ENCODE data around the gene TMEM198.

The TMEM198 gene

DNA sequence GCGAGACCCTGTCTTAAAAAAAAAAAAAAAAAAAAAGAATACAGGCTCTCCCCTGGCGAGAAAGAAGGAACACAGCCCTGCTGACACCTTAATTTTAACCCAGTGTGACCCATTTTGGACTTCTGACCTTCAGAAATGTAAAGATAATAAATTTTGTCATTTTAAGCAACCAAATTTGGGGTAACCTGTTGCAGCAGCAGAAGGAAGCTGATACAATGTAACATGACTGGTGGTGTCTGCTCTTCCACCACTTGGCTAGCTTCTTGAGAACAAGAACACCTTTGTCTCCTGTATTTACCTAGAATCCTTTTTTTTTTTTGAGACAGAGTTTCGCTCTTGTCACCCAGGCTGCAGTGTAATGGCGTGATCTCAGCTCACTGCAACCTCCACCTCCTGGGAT lies 47.3 kb downstream of the TMEM198 start (continued):
- TF ChIP-seq BACH2 (CRISPR knock-in tag; IDR thresholded peaks at IDR 0.05; ENCODE audit: borderline replicate concordance) (no peak), ISL1 (CRISPR knock-in tag; IDR thresholded peaks at IDR 0.05) (no peak), RARB (CRISPR knock-in tag; IDR thresholded peaks at IDR 0.05) (no peak), TOX (CRISPR knock-in tag; IDR thresholded peaks at IDR 0.05; ENCODE audit: borderline replicate concordance) (no peak), ZNF70 (CRISPR knock-in tag; IDR thresholded peaks at IDR 0.05) (no peak), SNAI2 (CRISPR knock-in tag; IDR thresholded peaks at IDR 0.05) (no peak), GLIS3 (CRISPR knock-in tag; IDR thresholded peaks at IDR 0.05) (no peak), ZC3H10 (CRISPR knock-in tag; IDR thresholded peaks at IDR 0.05) (no peak)
- TF ChIP-seq, protein P1, sequence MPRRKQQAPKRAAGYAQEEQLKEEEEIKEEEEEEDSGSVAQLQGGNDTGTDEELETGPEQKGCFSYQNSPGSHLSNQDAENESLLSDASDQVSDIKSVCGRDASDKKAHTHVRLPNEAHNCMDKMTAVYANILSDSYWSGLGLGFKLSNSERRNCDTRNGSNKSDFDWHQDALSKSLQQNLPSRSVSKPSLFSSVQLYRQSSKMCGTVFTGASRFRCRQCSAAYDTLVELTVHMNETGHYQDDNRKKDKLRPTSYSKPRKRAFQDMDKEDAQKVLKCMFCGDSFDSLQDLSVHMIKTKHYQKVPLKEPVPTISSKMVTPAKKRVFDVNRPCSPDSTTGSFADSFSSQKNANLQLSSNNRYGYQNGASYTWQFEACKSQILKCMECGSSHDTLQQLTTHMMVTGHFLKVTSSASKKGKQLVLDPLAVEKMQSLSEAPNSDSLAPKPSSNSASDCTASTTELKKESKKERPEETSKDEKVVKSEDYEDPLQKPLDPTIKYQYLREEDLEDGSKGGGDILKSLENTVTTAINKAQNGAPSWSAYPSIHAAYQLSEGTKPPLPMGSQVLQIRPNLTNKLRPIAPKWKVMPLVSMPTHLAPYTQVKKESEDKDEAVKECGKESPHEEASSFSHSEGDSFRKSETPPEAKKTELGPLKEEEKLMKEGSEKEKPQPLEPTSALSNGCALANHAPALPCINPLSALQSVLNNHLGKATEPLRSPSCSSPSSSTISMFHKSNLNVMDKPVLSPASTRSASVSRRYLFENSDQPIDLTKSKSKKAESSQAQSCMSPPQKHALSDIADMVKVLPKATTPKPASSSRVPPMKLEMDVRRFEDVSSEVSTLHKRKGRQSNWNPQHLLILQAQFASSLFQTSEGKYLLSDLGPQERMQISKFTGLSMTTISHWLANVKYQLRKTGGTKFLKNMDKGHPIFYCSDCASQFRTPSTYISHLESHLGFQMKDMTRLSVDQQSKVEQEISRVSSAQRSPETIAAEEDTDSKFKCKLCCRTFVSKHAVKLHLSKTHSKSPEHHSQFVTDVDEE (CRISPR knock-in tag; IDR thresholded peaks at IDR 0.05): no peak

DNA sequence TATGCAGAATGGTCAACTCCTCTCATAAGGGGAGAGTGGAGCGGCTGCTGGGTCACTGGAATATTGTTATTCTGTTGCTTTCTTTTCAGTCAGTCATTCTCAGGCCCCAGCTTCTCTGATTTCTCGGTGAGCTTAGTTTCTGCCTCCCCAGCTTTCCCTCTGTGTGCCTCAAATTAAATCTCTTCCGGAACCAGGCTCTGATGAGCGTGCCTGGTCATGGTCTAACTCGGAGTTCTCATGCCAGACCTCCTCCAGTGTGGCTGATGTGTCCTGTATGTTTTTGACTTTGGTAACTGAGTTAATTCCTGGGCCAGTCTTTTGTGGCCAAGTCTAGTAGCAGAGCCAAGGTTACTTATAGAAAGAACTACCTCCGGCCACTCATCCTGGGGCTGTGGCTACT lies 48.9 kb downstream of the TMEM198 start:
- TF ChIP-seq, protein P1 (CRISPR knock-in tag; IDR thresholded peaks at IDR 0.05): no peak
- no peak for TF ChIP-seq ARNTL (CRISPR knock-in tag; IDR thresholded peaks at IDR 0.05; ENCODE audit: borderline replicate concordance, low read depth)
- no peak for TF ChIP-seq OSR1 (CRISPR knock-in tag; IDR thresholded peaks at IDR 0.05)
- TF ChIP-seq ZFP3 (CRISPR knock-in tag; IDR thresholded peaks at IDR 0.05): no peak
- TF ChIP-seq RARB (CRISPR knock-in tag; IDR thresholded peaks at IDR 0.05): no peak
- TF ChIP-seq BACH2 (CRISPR knock-in tag; IDR thresholded peaks at IDR 0.05; ENCODE audit: borderline replicate concordance): no peak
- TF ChIP-seq CSDC2 (CRISPR knock-in tag; IDR thresholded peaks at IDR 0.05): no peak
- no peak for TF ChIP-seq SNAI2 (CRISPR knock-in tag; IDR thresholded peaks at IDR 0.05)
- TF ChIP-seq TOX (CRISPR knock-in tag; IDR thresholded peaks at IDR 0.05; ENCODE audit: borderline replicate concordance): no peak
- TF ChIP-seq ZNF565 (CRISPR knock-in tag; conservative IDR thresholded peaks at IDR 0.05; ENCODE audit: low read depth): no peak
- TF ChIP-seq PPARA (CRISPR knock-in tag; IDR thresholded peaks at IDR 0.05; ENCODE audit: borderline replicate concordance): no peak
- TF ChIP-seq, protein P2, sequence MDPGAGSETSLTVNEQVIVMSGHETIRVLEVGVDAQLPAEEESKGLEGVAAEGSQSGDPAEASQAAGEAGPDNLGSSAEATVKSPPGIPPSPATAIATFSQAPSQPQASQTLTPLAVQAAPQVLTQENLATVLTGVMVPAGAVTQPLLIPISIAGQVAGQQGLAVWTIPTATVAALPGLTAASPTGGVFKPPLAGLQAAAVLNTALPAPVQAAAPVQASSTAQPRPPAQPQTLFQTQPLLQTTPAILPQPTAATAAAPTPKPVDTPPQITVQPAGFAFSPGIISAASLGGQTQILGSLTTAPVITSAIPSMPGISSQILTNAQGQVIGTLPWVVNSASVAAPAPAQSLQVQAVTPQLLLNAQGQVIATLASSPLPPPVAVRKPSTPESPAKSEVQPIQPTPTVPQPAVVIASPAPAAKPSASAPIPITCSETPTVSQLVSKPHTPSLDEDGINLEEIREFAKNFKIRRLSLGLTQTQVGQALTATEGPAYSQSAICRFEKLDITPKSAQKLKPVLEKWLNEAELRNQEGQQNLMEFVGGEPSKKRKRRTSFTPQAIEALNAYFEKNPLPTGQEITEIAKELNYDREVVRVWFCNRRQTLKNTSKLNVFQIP (CRISPR knock-in tag; IDR thresholded peaks at IDR 0.05; ENCODE audit: borderline replicate concordance, low read depth): no peak
- no peak for TF ChIP-seq ZNF8 (CRISPR knock-in tag; IDR thresholded peaks at IDR 0.05)
- no peak for TF ChIP-seq ZFP30 (CRISPR knock-in tag; IDR thresholded peaks at IDR 0.05)
- no peak for ATAC-seq

DNA sequence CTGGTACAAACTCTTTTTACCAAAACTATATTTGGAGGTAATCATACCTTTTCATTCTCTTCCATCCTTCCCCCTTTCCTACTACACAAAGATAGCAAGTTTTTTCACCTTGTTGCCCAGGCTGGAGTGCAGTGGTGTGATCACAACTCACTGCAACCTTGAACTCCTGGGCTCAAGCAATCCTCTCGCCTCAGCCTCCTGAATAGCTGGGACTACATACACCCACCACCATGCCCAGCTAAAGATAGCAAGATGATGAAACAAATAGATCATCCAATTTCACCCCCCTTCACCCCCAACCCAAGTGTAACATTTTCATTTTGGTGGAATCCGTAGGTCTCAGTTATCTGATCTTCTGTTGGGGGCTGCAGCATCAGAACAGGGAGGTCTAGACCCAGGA lies 49.3 kb downstream of the TMEM198 start:
- no peak for ATAC-seq
- no peak for TF ChIP-seq ZNF8 (CRISPR knock-in tag; IDR thresholded peaks at IDR 0.05)
- TF ChIP-seq ZNF565 (CRISPR knock-in tag; conservative IDR thresholded peaks at IDR 0.05; ENCODE audit: low read depth): no peak
- no peak for TF ChIP-seq ZC3H10 (CRISPR knock-in tag; IDR thresholded peaks at IDR 0.05)
- no peak for TF ChIP-seq TCF4 (CRISPR knock-in tag; IDR thresholded peaks at IDR 0.05; ENCODE audit: borderline replicate concordance)
- TF ChIP-seq TOX (CRISPR knock-in tag; IDR thresholded peaks at IDR 0.05; ENCODE audit: borderline replicate concordance): no peak

DNA sequence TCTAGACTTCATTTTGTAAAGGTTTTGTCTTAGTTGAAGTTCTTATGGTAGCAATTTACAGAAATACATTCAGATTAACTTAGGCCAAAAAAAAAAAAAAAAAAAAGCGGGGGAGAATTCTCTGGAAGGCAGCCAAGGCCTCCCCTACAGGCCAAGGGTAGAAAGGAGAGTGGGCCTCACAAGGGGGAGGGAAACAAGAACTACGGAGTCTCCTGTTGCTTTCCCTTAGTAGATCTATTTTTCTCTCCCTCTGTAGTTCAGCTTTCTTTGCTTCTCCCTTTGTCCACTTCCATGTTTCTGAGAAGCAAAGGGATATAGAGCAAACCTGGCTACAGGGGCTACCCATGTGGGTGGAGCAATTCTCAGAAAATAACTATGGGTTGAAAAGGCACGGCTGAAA lies 51.4 kb downstream of the TMEM198 start:
- ATAC-seq: no peak
- TF ChIP-seq SNAI2 (CRISPR knock-in tag; IDR thresholded peaks at IDR 0.05): no peak
- TF ChIP-seq ZFP30 (CRISPR knock-in tag; IDR thresholded peaks at IDR 0.05): no peak
- TF ChIP-seq, protein P3, sequence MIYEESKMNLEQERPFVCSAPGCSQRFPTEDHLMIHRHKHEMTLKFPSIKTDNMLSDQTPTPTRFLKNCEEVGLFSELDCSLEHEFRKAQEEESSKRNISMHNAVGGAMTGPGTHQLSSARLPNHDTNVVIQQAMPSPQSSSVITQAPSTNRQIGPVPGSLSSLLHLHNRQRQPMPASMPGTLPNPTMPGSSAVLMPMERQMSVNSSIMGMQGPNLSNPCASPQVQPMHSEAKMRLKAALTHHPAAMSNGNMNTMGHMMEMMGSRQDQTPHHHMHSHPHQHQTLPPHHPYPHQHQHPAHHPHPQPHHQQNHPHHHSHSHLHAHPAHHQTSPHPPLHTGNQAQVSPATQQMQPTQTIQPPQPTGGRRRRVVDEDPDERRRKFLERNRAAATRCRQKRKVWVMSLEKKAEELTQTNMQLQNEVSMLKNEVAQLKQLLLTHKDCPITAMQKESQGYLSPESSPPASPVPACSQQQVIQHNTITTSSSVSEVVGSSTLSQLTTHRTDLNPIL (CRISPR knock-in tag; IDR thresholded peaks at IDR 0.05; ENCODE audit: low read depth): no peak
- no peak for TF ChIP-seq ARNTL (CRISPR knock-in tag; IDR thresholded peaks at IDR 0.05; ENCODE audit: borderline replicate concordance, low read depth)
- TF ChIP-seq ESRRG (CRISPR knock-in tag; IDR thresholded peaks at IDR 0.05): no peak
- TF ChIP-seq, protein P4, sequence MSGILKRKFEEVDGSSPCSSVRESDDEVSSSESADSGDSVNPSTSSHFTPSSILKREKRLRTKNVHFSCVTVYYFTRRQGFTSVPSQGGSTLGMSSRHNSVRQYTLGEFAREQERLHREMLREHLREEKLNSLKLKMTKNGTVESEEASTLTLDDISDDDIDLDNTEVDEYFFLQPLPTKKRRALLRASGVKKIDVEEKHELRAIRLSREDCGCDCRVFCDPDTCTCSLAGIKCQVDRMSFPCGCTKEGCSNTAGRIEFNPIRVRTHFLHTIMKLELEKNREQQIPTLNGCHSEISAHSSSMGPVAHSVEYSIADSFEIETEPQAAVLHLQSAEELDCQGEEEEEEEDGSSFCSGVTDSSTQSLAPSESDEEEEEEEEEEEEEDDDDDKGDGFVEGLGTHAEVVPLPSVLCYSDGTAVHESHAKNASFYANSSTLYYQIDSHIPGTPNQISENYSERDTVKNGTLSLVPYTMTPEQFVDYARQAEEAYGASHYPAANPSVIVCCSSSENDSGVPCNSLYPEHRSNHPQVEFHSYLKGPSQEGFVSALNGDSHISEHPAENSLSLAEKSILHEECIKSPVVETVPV (CRISPR knock-in tag; IDR thresholded peaks at IDR 0.05): no peak
- no peak for TF ChIP-seq ZNF8 (CRISPR knock-in tag; IDR thresholded peaks at IDR 0.05)
- TF ChIP-seq ZNF565 (CRISPR knock-in tag; conservative IDR thresholded peaks at IDR 0.05; ENCODE audit: low read depth): no peak
- TF ChIP-seq PPARA (CRISPR knock-in tag; IDR thresholded peaks at IDR 0.05; ENCODE audit: borderline replicate concordance): no peak
